ENCODE data around the gene MERTK.
"Not testable (repeated sequence)": the region's sequence is repeated elsewhere in the genome, so short reads cannot be mapped to it uniquely, and the experiment has no call there.

DNA sequence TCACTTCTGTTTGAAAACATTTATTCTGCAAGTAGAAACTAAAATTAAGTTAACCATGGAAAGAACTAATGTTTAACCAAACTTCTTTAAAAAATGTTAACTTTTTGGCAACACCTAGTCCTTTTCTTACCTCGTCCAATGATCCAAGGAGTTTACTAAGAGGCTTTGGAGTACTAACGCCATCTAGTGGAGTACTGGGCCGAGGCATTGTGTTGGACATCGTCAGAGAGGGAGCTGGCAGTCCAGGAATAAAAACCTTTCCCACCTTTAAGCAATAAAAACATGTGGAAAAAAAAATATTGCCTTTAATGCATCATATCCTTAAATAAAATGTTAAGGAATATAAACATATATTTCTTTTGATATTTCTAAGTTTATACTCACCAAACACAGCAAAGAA, 47.8 kb upstream of the MERTK start:
- not testable (repeated sequence) for TF ChIP-seq POLR2A (IDR thresholded peaks at IDR 0.05)
- TF ChIP-seq, protein P1, sequence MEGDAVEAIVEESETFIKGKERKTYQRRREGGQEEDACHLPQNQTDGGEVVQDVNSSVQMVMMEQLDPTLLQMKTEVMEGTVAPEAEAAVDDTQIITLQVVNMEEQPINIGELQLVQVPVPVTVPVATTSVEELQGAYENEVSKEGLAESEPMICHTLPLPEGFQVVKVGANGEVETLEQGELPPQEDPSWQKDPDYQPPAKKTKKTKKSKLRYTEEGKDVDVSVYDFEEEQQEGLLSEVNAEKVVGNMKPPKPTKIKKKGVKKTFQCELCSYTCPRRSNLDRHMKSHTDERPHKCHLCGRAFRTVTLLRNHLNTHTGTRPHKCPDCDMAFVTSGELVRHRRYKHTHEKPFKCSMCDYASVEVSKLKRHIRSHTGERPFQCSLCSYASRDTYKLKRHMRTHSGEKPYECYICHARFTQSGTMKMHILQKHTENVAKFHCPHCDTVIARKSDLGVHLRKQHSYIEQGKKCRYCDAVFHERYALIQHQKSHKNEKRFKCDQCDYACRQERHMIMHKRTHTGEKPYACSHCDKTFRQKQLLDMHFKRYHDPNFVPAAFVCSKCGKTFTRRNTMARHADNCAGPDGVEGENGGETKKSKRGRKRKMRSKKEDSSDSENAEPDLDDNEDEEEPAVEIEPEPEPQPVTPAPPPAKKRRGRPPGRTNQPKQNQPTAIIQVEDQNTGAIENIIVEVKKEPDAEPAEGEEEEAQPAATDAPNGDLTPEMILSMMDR (IDR thresholded peaks at IDR 0.05): peak in 11 of 12 donors; percentile 21 to 58 (median 48)
